Bronchial epithelial cell (primary cell): ENCODE data around the gene OFD1. TPM values are rescaled to one million over a fixed set of nuclear protein-coding genes. Genes with fewer than 3 reads are reported as not detected.

Experiments used
- DNase-seq: peaks from one replicate; pipeline ENCODE4 v3.0.0-alpha.2; 2010; ENCODE audit warnings: low read depth
- FAIRE-seq: peaks from 2 replicates; lab custom pipeline; 2011; peaks lifted over from hg19 to GRCh38; lab: Jason Lieb, UNC
- H3K27me3 ChIP-seq: 2 replicates; pipeline ENCODE4 v1.5.1; 2011; ENCODE audit warnings: low read length; ENCODE audit not compliant: control insufficient read depth, insufficient read depth
- H3K36me3 ChIP-seq: 2 replicates; pipeline ENCODE4 v1.5.1; 2011; ENCODE audit warnings: low read length; ENCODE audit not compliant: control insufficient read depth, insufficient read depth
- H3K4me3 ChIP-seq: 2 replicates; pipeline ENCODE4 v1.5.1; 2011; ENCODE audit warnings: mild to moderate bottlenecking, low read depth, low read length, control low read depth
- CTCF ChIP-seq: IDR thresholded peaks from 2 replicates; pipeline ENCODE4 v1.5.1; 2011; ENCODE audit warnings: mild to moderate bottlenecking, moderate library complexity, low read length, control low read depth, inconsistent platforms; ENCODE audit not compliant: insufficient read depth, severe bottlenecking
- total RNA-seq: library from RNA; depleted of rRNA; stranded (reverse); fragments of >200 nt; gene quantifications from 2 replicates; pipeline ENCODE4 v1.2.1, GENCODE V29; 2014

The OFD1 gene
- total RNA-seq, 1 donor from 2014 or later: 13.4 TPM

- DNase-seq (peak; percentile 77), FAIRE-seq (no peak)
- no peaks in the 10 kb centered on the region for H3K27me3 ChIP-seq
- no peaks in the 10 kb centered on the region for H3K36me3 ChIP-seq
- no peak for TF ChIP-seq CTCF
- H3K4me3 ChIP-seq: no peak overlapping the region
Measured at GRCh38 chrX:13693341-13693961, 41.1 kb upstream of the OFD1 start.

DNA sequence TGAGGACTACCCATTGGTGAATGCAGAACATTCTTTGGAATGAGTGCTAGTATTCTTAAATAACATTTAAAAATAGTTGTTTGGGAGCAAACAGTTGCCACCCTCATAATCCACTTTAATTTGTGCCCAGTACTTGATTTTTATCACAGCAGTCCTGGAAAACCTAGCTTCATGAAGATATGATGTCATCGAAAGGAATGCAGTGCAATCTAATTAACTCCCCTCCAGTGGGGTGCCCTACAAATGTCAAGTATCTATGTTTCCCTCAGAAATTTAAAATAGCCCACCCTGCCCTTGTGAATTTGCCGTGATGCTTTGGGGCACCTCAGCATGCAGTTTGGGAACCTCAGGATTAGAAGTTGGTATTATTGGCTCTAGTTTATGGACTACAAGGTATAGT is 40.2 kb upstream of the OFD1 start:
- H3K4me3 ChIP-seq: no peak overlapping the region
- DNase-seq (no peak), FAIRE-seq (no peak)
- H3K36me3 ChIP-seq: no peaks in the 10 kb centered on the region
- TF ChIP-seq CTCF: no peak
- no peaks in the 10 kb centered on the region for H3K27me3 ChIP-seq

DNA sequence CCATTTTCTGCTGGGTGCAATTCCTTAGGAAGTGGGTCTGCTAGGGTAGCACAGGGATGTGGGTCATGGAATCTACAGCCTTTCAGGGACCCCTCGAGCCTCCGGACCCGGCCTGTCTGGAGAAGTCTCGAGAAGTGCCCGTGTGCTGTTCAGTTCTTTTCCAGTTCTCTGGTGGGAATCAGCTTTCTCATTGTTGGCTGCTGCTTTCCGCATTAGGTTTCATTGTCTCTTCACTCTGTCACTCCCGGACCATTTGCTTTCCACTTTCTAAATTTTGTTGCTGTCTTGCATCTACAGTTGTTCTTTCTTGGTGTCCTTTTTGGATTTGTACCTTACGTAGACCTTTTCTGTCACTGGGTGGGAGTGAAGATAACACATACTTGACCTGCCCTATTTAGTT is 39.6 kb upstream of the OFD1 start:
- DNase-seq (no peak), FAIRE-seq (no peak)
- no peak overlapping the region for H3K4me3 ChIP-seq
- H3K36me3 ChIP-seq: no peaks in the 10 kb centered on the region
- no peak for TF ChIP-seq CTCF
- H3K27me3 ChIP-seq: no peaks in the 10 kb centered on the region

GRCh38 chrX:13695601-13696115 is 38.9 kb upstream of the OFD1 start:
- TF ChIP-seq CTCF: no peak
- Histone ChIP-seq H3K4me3 (no peak overlapping the region), H3K36me3 (no peaks in the 10 kb centered on the region), H3K27me3 (no peaks in the 10 kb centered on the region)
- no peak for FAIRE-seq
- no peak for DNase-seq

GRCh38 chrX:13697455-13697854 is 37.1 kb upstream of the OFD1 start:
- Histone ChIP-seq H3K36me3 (no peaks in the 10 kb centered on the region), H3K4me3 (no peak overlapping the region), H3K27me3 (no peaks in the 10 kb centered on the region)
- no peak for DNase-seq
- no peak for FAIRE-seq
- TF ChIP-seq CTCF: no peak

GRCh38 chrX:13697976-13698375 is 36.6 kb upstream of the OFD1 start:
- no peaks in the 10 kb centered on the region for H3K27me3 ChIP-seq
- no peak overlapping the region for H3K4me3 ChIP-seq
- no peak for FAIRE-seq
- DNase-seq: no peak
- no peak for TF ChIP-seq CTCF
- no peaks in the 10 kb centered on the region for H3K36me3 ChIP-seq
